H1 (cell line): Measurements from ENCODE around the gene MT1F. TPM values are rescaled to one million over a fixed set of nuclear protein-coding genes. Genes with fewer than 3 reads are reported as not detected.

Experiments used
- CTCF ChIA-PET: fragments of 300-600 bp; sonication (Branson Sonifier 250); formaldehyde crosslinking; loops from one replicate; lab custom pipeline; 2021; ENCODE audit not compliant: partially characterized antibody; lab: Charles Lee
- POLR2A ChIA-PET: fragments of 300-600 bp; sonication (Branson Sonifier 250); formaldehyde crosslinking; loops from one replicate; lab custom pipeline; 2021; ENCODE audit warnings: inconsistent platforms; ENCODE audit not compliant: partially characterized antibody; lab: Charles Lee
- DNase-seq, 2 experiments: peaks; one replicate each; pipeline versions ENCODE4 v3.0.0 to v3.0.0-alpha.2; 2010 to 2022; ENCODE audit warnings: low spot score in 2 of 2, low read depth in 1 of 2, mixed read lengths in 1 of 2
- FAIRE-seq: peaks from 2 replicates; lab custom pipeline; 2011; peaks lifted over from hg19 to GRCh38; lab: Jason Lieb, UNC
- H2AFZ ChIP-seq: 2 replicates; pipeline ENCODE4 v1.8.1; 2012; ENCODE audit warnings: low read length, inconsistent platforms
- H2AK5ac ChIP-seq: 2 replicates; pipeline ENCODE4 v1.6.1; 2013; ENCODE audit warnings: low read depth, low read length
- H2BK120ac ChIP-seq: replicated peaks from 2 replicates; pipeline ENCODE3; 2013; ENCODE audit warnings: low read depth, low read length, inconsistent platforms
- H2BK12ac ChIP-seq: 2 replicates; pipeline ENCODE4 v1.6.1; 2013; ENCODE audit warnings: low read depth, low read length
- H2BK15ac ChIP-seq: 2 replicates; pipeline ENCODE4 v1.6.1; 2013; ENCODE audit warnings: low read length
- H2BK20ac ChIP-seq: 2 replicates; pipeline ENCODE4 v1.6.1; 2013; ENCODE audit warnings: low read length
- H2BK5ac ChIP-seq: 2 replicates; pipeline ENCODE4 v1.6.1; 2013; ENCODE audit warnings: low read depth, low read length
- H3K14ac ChIP-seq: 2 replicates; pipeline ENCODE4 v1.6.1; 2013; ENCODE audit warnings: inconsistent platforms; ENCODE audit not compliant: insufficient read length
- H3K18ac ChIP-seq: 2 replicates; pipeline ENCODE4 v1.6.1; 2013; ENCODE audit warnings: low read length; ENCODE audit errors: extremely low read depth
- H3K23ac ChIP-seq: 2 replicates; pipeline ENCODE4 v1.6.1; 2013; ENCODE audit warnings: inconsistent platforms; ENCODE audit not compliant: insufficient read length
- H3K23me2 ChIP-seq: 2 replicates; pipeline ENCODE4 v1.6.1; 2013; ENCODE audit warnings: low read depth, low read length
- H3K27ac ChIP-seq: 2 replicates; pipeline ENCODE4 v1.6.1; 2011; ENCODE audit warnings: low read depth, low read length, inconsistent platforms
- H3K27me3 ChIP-seq, 4 experiments: replicated peaks in 1 of 4; 1 replicate in 1 of 4; 2 replicates in 3 of 4; pipeline versions ENCODE4 v1.6.1 to v1.8.1; 2011 to 2013; ENCODE audit warnings: low read length in 3 of 4, mild to moderate bottlenecking in 3 of 4, inconsistent platforms in 2 of 4, mixed read lengths in 2 of 4, moderate library complexity in 1 of 4; ENCODE audit not compliant: control insufficient read depth in 3 of 4, insufficient read depth in 3 of 4; ENCODE audit errors: extremely low read depth in 1 of 4
- H3K36me3 ChIP-seq, 4 experiments: 2 replicates each; pipeline versions ENCODE4 v1.6.1 to v1.8.1; 2011 to 2013; ENCODE audit warnings: mild to moderate bottlenecking in 4 of 4, low read length in 3 of 4, moderate library complexity in 2 of 4, control low read depth in 1 of 4, inconsistent platforms in 1 of 4; ENCODE audit not compliant: insufficient read depth in 4 of 4, control insufficient read depth in 2 of 4
- H3K4ac ChIP-seq: replicated peaks from 2 replicates; pipeline ENCODE3; 2013; ENCODE audit warnings: low read length, low read depth, mixed read lengths, inconsistent platforms; ENCODE audit not compliant: insufficient read length
- H3K4me1 ChIP-seq, 4 experiments: replicated peaks in 1 of 4; 1 replicate in 1 of 4; 2 replicates in 3 of 4; pipeline versions ENCODE4 v1.6.1 to v1.8.1; 2011 to 2013; ENCODE audit warnings: low read length in 3 of 4, inconsistent platforms in 2 of 4, mixed read lengths in 1 of 4; ENCODE audit not compliant: insufficient read depth in 4 of 4, control insufficient read depth in 3 of 4
- H3K4me2 ChIP-seq, 2 experiments: 2 replicates each; pipeline versions ENCODE4 v1.6.1 to v1.8.1; 2011 to 2013; ENCODE audit warnings: low read depth in 2 of 2, low read length in 2 of 2, control low read depth in 1 of 2, inconsistent platforms in 1 of 2, mild to moderate bottlenecking in 1 of 2; ENCODE audit not compliant: insufficient read depth in 1 of 2
- H3K4me3 ChIP-seq, 4 experiments: fragments of 200-600, 300-600 bp in 1 of 4; sonication (generic), shearing (Covaris generic), sonication (Bioruptor Twin) in 1 of 4; 2 replicates each; pipeline versions ENCODE4 v1.5.1 to v1.8.1; 2011 to 2016; ENCODE audit warnings: low read length in 4 of 4, low read depth in 3 of 4, control low read depth in 2 of 4, inconsistent platforms in 2 of 4, mild to moderate bottlenecking in 2 of 4, mixed read lengths in 1 of 4, moderate library complexity in 1 of 4; ENCODE audit not compliant: insufficient read depth in 2 of 4; ENCODE audit errors: extremely low read depth in 1 of 4
- H3K56ac ChIP-seq: replicated peaks from 2 replicates; pipeline ENCODE3; 2013; ENCODE audit warnings: low read depth, mild to moderate bottlenecking, mixed read lengths, low read length, inconsistent platforms; ENCODE audit not compliant: insufficient read length
- H3K79me1 ChIP-seq: 2 replicates; pipeline ENCODE4 v1.6.1; 2013; ENCODE audit warnings: low read depth, low read length, control low read depth
- H3K79me2 ChIP-seq, 2 experiments: 2 replicates each; pipeline versions ENCODE4 v1.6.1 to v1.8.1; 2012 to 2013; ENCODE audit warnings: low read length in 2 of 2, mild to moderate bottlenecking in 2 of 2, inconsistent platforms in 1 of 2; ENCODE audit not compliant: insufficient read depth in 2 of 2, control insufficient read depth in 1 of 2
- H3K9ac ChIP-seq, 4 experiments: replicated peaks in 1 of 4; 1 replicate in 1 of 4; 2 replicates in 3 of 4; pipeline versions ENCODE4 v1.6.1 to v1.8.1; 2011 to 2013; ENCODE audit warnings: low read depth in 3 of 4, low read length in 3 of 4, control low read depth in 2 of 4, mild to moderate bottlenecking in 2 of 4, moderate library complexity in 2 of 4, inconsistent platforms in 1 of 4; ENCODE audit errors: extremely low read depth in 1 of 4
- H3K9me3 ChIP-seq, 2 experiments: 2 replicates each; pipeline versions ENCODE4 v1.6.1 to v1.8.1; 2012 to 2013; ENCODE audit warnings: mild to moderate bottlenecking in 2 of 2, moderate library complexity in 2 of 2, control low read depth in 1 of 2, inconsistent platforms in 1 of 2, low read depth in 1 of 2, low read length in 1 of 2, mixed read lengths in 1 of 2; ENCODE audit not compliant: insufficient read depth in 2 of 2
- H4K20me1 ChIP-seq, 2 experiments: replicated peaks in 1 of 2; 2 replicates each; pipeline versions ENCODE3 to v1.8.1; 2011 to 2013; ENCODE audit warnings: inconsistent platforms in 2 of 2, low read length in 2 of 2, mild to moderate bottlenecking in 1 of 2; ENCODE audit not compliant: insufficient read depth in 2 of 2, control insufficient read depth in 1 of 2
- H4K5ac ChIP-seq: 2 replicates; pipeline ENCODE4 v1.6.1; 2013; ENCODE audit warnings: low read length, low read depth, mixed read lengths, inconsistent platforms; ENCODE audit not compliant: insufficient read length
- H4K8ac ChIP-seq: 2 replicates; pipeline ENCODE4 v1.8.0; 2013; ENCODE audit warnings: mild to moderate bottlenecking, moderate library complexity, low read length, inconsistent platforms; ENCODE audit not compliant: insufficient read depth; ENCODE audit errors: extremely low read depth
- H4K91ac ChIP-seq: replicated peaks from 2 replicates; pipeline ENCODE3; 2013; ENCODE audit warnings: low read length, mixed read lengths, inconsistent platforms; ENCODE audit not compliant: insufficient read length
- CHD2 ChIP-seq: IDR thresholded peaks from 2 replicates; pipeline ENCODE4 v1.6.1; 2012; ENCODE audit warnings: low read length, improper control_type of control experiment
- KDM4A ChIP-seq: IDR thresholded peaks from one replicate; pipeline ENCODE4 v1.7.1; 2012; ENCODE audit warnings: low read depth, mild to moderate bottlenecking, moderate library complexity, low read length, inconsistent platforms; ENCODE audit not compliant: severe bottlenecking
- NANOG ChIP-seq: IDR thresholded peaks from 2 replicates; pipeline ENCODE4 v1.6.1; 2011; ENCODE audit warnings: low read length, low read depth, mild to moderate bottlenecking, inconsistent platforms; ENCODE audit not compliant: insufficient read depth, poor library complexity, severe bottlenecking
- SIRT6 ChIP-seq: IDR thresholded peaks from one replicate; pipeline ENCODE4 v1.7.1; 2012; ENCODE audit warnings: low read length, inconsistent platforms
- TAF1 ChIP-seq: IDR thresholded peaks from 2 replicates; pipeline ENCODE4 v1.6.1; 2011; ENCODE audit warnings: mild to moderate bottlenecking, low read depth, low read length
- TBP ChIP-seq: IDR thresholded peaks from 2 replicates; pipeline ENCODE4 v1.6.1; 2011; ENCODE audit warnings: low read depth, low read length, improper control_type of control experiment
- YY1 ChIP-seq: IDR thresholded peaks from 2 replicates; pipeline ENCODE4 v1.6.1; 2011; ENCODE audit warnings: low read depth, mild to moderate bottlenecking, low read length
- ZNF274 ChIP-seq: IDR thresholded peaks from 2 replicates; pipeline ENCODE4 v1.7.0; 2012; ENCODE audit warnings: low read length, borderline replicate concordance; ENCODE audit errors: extremely low read depth
- WGBS, 2 experiments: shearing (Covaris generic) in 1 of 2; methylation state at CpG; one replicate each; pipeline versions ENCODE4 v1.1.6 to v1.1.7; 2013 to 2015; ENCODE audit warnings: low lambda C conversion rate in 2 of 2, mixed read lengths in 2 of 2, inconsistent platforms in 1 of 2, low coverage in 1 of 2, missing lambda C conversion rate in 1 of 2; ENCODE audit not compliant: insufficient replicate concordance in 2 of 2, insufficient coverage in 1 of 2, insufficient read length in 1 of 2; ENCODE audit errors: extremely low coverage in 1 of 2, missing lambda C conversion rate in 1 of 2; 5-methylcytosine and 5-hydroxymethylcytosine counted together
- polyA plus RNA-seq, 7 experiments: library from polyadenylated mRNA; depleted of rRNA in 3 of 7; stranded (reverse) in 5 of 7; unstranded in 2 of 7; fragments of >200 nt in 5 of 7; fragments of 200-250 nt in 2 of 7; gene quantifications; 1 replicate in 5 of 7; 2 replicates in 1 of 7; 4 replicates in 1 of 7; pipeline versions ENCODE4 v1.2.1 to v1.2.3, GENCODE V29; 2011 to 2013; ENCODE audit warnings: missing spikeins in 2 of 7, mixed read lengths in 2 of 7
- total RNA-seq: library from RNA; stranded (reverse); fragmentation: NEBNext Ultra II Directional; extraction: Animal tissue kit (Norgen Biotek cat#: 25700); gene quantifications from 2 replicates; pipeline ENCODE4 v1.2.1, GENCODE V29; 2021
- TF ChIP-seq, protein P1 (sequence below): IDR thresholded peaks from 2 replicates; pipeline ENCODE4 v1.6.1; 2011; ENCODE audit warnings: low read depth, mild to moderate bottlenecking, low read length; ENCODE audit not compliant: insufficient read depth
- TF ChIP-seq, protein P2 (sequence below): IDR thresholded peaks from 2 replicates; pipeline ENCODE4 v1.6.1; 2012; ENCODE audit warnings: inconsistent platforms

MT1F gene
- total and polyA plus RNA-seq, 2 of the 8 experiments (the other 6 are each of a cell fraction or from before 2014, with no cell fraction given) = 5.9 to 20.8 TPM

DNA sequence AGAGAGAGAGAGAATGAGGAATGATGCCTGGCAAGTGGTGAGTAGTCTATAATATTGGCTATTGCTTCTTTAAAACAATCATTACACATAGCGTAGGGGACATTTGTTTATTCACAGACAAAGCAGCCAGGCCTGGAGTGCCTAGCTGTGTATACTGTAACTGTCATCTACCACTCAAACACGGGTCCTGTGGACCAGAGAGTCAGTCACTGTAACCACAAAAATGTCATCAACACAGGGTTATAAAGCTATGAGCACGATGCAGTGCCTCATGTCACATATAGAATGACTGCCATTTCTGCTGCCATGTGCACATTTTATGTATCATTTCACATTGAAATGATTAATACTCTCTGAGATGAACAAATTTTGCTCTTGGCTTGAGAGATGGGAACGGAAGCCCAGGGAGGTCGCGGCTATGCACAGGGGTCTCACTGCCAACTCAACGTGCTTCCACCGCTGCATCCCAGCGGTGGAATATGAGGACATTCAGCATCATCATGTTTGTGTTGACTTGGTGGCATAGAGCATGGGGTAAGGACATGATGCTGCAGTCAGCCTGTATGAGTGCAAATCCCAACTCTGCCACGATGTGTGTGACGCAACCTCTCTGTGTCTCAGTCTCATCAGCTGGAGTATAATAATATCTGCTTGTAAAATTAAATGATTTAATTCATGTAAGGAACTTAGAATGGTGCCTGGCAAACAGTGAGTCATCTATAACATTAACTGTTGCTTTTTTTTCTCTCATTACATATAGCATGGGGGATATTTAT is 15.2 kb downstream of the MT1F start:
- no peak overlapping the region for H3K18ac ChIP-seq
- no peak overlapping the region for H2AFZ ChIP-seq
- H2BK20ac ChIP-seq = no peak overlapping the region
- FAIRE-seq (no peak), DNase-seq (no peak)
- peaks cover 40 to 81% (median 62%) of the 10 kb centered on the region in 4 experiments for H3K27me3 ChIP-seq
- peaks cover 8% of the 10 kb centered on the region; the same call in 1 of the 2 replicates for H3K23me2 ChIP-seq
- H4K8ac ChIP-seq = no peak overlapping the region
- TF ChIP-seq NANOG = no peak
- TF ChIP-seq, protein P1, sequence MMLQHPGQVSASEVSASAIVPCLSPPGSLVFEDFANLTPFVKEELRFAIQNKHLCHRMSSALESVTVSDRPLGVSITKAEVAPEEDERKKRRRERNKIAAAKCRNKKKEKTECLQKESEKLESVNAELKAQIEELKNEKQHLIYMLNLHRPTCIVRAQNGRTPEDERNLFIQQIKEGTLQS = no peak
- TF ChIP-seq, protein P2, sequence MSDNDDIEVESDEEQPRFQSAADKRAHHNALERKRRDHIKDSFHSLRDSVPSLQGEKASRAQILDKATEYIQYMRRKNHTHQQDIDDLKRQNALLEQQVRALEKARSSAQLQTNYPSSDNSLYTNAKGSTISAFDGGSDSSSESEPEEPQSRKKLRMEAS = no peak
- TF ChIP-seq SIRT6 = no peak
- TF ChIP-seq KDM4A = no peak
- TF ChIP-seq YY1 = no peak
- TF ChIP-seq TAF1 = no peak
- no peak for TF ChIP-seq TBP
- TF ChIP-seq ZNF274 = no peak
- TF ChIP-seq CHD2 = no peak
- H3K56ac ChIP-seq = no peak overlapping the region
- H4K5ac ChIP-seq = no peak overlapping the region
- no peaks in the 10 kb centered on the region for H3K79me2 ChIP-seq
- H2BK120ac ChIP-seq = no peak overlapping the region
- no peaks in the 10 kb centered on the region for H3K36me3 ChIP-seq
- ChIA-PET CTCF (interaction anchor here (0.6 to 2.9 kb wide), 19 partner anchors 9 to 671 kb away, joined by 3 to 62 read pairs (median 4); no protein-coding TSS in a partner anchor), POLR2A (interaction anchor here (0.6 to 13.9 kb wide), 8 partner anchors 8 to 41 kb away, joined by 3 to 205 read pairs (median 6); partner anchors contain the start of genes MT1B, MT1F and MT1X)
- H2BK15ac ChIP-seq = no peak overlapping the region
- no peak overlapping the region for H3K9ac ChIP-seq
- H2BK12ac ChIP-seq = no peak overlapping the region
- H3K23ac ChIP-seq = no peak overlapping the region
- H4K20me1 ChIP-seq = peaks cover 0 to 8% of the 10 kb centered on the region in 2 experiments
- H3K14ac ChIP-seq = no peak overlapping the region
- 85% methylated on average over 11 of the region's 11 CpGs; no CpG with 5 or more reads in 1 of the 2 experiments for WGBS, 2 experiments
- H3K4ac ChIP-seq = no peak overlapping the region
- no peak overlapping the region for H3K4me2 ChIP-seq
- H3K27ac ChIP-seq = no peak overlapping the region
- H3K4me1 ChIP-seq = peaks cover 3 to 25% (median 16%) of the 10 kb centered on the region in 4 experiments
- H3K9me3 ChIP-seq = no peaks in the 10 kb centered on the region
- 0 out of 2 replicates have a peak overlapping the region, but pooled peaks have one; percentile 18 for H2AK5ac ChIP-seq
- H4K91ac ChIP-seq = no peak overlapping the region
- H3K4me3 ChIP-seq = no peak overlapping the region
- no peak overlapping the region for H2BK5ac ChIP-seq
- no peaks in the 10 kb centered on the region for H3K79me1 ChIP-seq
